DOHH2 (cell line): ENCODE results near the gene SNCB.

Experiments
- H3F3A ChIP-seq: fragments of 200-600 bp; sonication (generic), shearing (Covaris generic); 2 replicates; pipeline ENCODE4 v1.6.0; 2016; ENCODE audit warnings: antibody characterized with exemption, mild to moderate bottlenecking; ENCODE audit not compliant: control insufficient read depth, insufficient read depth
- H3K27ac ChIP-seq: fragments of 200-600 bp; sonication (generic); 2 replicates; pipeline ENCODE4 v1.5.1; 2014; ENCODE audit warnings: low read depth, mild to moderate bottlenecking, low read length, moderate library complexity
- H3K27me3 ChIP-seq: fragments of 200-600 bp; sonication (generic); 2 replicates; pipeline ENCODE4 v1.6.1; 2014; ENCODE audit warnings: mild to moderate bottlenecking, low read length, mixed read lengths; ENCODE audit not compliant: control insufficient read depth
- H3K36me3 ChIP-seq: fragments of 200-600 bp; sonication (generic); 2 replicates; pipeline ENCODE4 v1.6.1; 2014; ENCODE audit warnings: mild to moderate bottlenecking, low read length, moderate library complexity, mixed read lengths; ENCODE audit not compliant: control insufficient read depth
- H3K4me1 ChIP-seq: fragments of 200-600 bp; sonication (generic); 2 replicates; pipeline ENCODE4 v1.6.1; 2014; ENCODE audit warnings: mild to moderate bottlenecking, low read length, mixed read lengths; ENCODE audit not compliant: control insufficient read depth
- H3K4me2 ChIP-seq: fragments of 200-600 bp; sonication (generic); 2 replicates; pipeline ENCODE4 v1.6.0; 2014; ENCODE audit warnings: mild to moderate bottlenecking, low read length, moderate library complexity
- H3K4me3 ChIP-seq: fragments of 200-600 bp; sonication (generic); 2 replicates; pipeline ENCODE4 v1.5.1; 2014; ENCODE audit warnings: mild to moderate bottlenecking, low read length, mixed read lengths
- H3K79me2 ChIP-seq: fragments of 200-600 bp; sonication (generic); 2 replicates; pipeline ENCODE4 v1.6.1; 2014; ENCODE audit warnings: mild to moderate bottlenecking, low read length, mixed read lengths; ENCODE audit not compliant: control insufficient read depth
- H3K9me2 ChIP-seq: fragments of 200-600 bp; sonication (generic); replicated peaks from 2 replicates; pipeline ENCODE4 v1.6.1; 2014; ENCODE audit warnings: mild to moderate bottlenecking, low read length, mixed read lengths; ENCODE audit not compliant: control insufficient read depth
- H3K9me3 ChIP-seq: fragments of 200-600 bp; sonication (generic); 2 replicates; pipeline ENCODE4 v1.6.1; 2014; ENCODE audit warnings: antibody characterized with exemption, low read length, mixed read lengths; ENCODE audit not compliant: control insufficient read depth, insufficient read depth
- H4K20me1 ChIP-seq: fragments of 200-600 bp; sonication (generic); 2 replicates; pipeline ENCODE4 v1.6.0; 2014; ENCODE audit warnings: low read depth, mild to moderate bottlenecking, antibody characterized with exemption, low read length, moderate library complexity; ENCODE audit not compliant: control insufficient read depth, insufficient read depth
- EZH2phosphoT487 ChIP-seq: fragments of 200-600 bp; sonication (generic); IDR thresholded peaks from 2 replicates; pipeline ENCODE4 v1.6.1; 2017; ENCODE audit warnings: borderline replicate concordance, mild to moderate bottlenecking, antibody characterized with exemption, low read length, moderate library complexity, mixed read lengths
- TF ChIP-seq, protein P1 (sequence below): fragments of 200-600 bp; sonication (generic); IDR thresholded peaks from one replicate; pipeline ENCODE4 v1.5.1; 2014; ENCODE audit warnings: antibody characterized with exemption, mild to moderate bottlenecking, low read depth, low read length; ENCODE audit not compliant: poor library complexity, severe bottlenecking

Gene SNCB

DNA sequence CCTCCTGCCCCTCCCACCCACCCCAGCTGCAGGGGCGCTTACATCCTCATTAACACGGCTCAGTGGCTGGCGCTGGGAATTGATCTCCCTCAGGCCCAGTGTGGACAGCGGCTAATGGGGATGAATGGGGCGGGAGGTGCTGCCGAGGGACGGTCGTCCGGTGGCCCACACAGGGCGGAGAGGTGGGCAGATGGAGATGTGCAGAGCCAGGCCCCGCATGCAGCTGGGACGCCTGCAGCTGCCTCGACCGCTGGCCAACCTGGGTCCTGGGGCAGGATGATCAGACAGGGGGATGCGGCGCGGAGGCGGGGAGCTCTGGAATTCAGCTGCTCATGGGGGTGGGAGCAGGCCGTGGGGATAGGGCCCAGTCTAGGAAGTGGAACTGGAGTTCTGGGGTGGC is 34.6 kb upstream of the SNCB start:
- no peak overlapping the region for H3K4me3 ChIP-seq
- no peak overlapping the region for H3K4me2 ChIP-seq
- no peak overlapping the region for H3K27ac ChIP-seq
- no peaks in the 10 kb centered on the region for H3K36me3 ChIP-seq
- no peaks in the 10 kb centered on the region for H3F3A ChIP-seq
- no peaks in the 10 kb centered on the region for H3K9me2 ChIP-seq
- H4K20me1 ChIP-seq = no peaks in the 10 kb centered on the region
- no peaks in the 10 kb centered on the region for H3K79me2 ChIP-seq
- H3K9me3 ChIP-seq = no peaks in the 10 kb centered on the region
- H3K27me3 ChIP-seq = peaks cover 13% of the 10 kb centered on the region
- TF ChIP-seq, protein P1, sequence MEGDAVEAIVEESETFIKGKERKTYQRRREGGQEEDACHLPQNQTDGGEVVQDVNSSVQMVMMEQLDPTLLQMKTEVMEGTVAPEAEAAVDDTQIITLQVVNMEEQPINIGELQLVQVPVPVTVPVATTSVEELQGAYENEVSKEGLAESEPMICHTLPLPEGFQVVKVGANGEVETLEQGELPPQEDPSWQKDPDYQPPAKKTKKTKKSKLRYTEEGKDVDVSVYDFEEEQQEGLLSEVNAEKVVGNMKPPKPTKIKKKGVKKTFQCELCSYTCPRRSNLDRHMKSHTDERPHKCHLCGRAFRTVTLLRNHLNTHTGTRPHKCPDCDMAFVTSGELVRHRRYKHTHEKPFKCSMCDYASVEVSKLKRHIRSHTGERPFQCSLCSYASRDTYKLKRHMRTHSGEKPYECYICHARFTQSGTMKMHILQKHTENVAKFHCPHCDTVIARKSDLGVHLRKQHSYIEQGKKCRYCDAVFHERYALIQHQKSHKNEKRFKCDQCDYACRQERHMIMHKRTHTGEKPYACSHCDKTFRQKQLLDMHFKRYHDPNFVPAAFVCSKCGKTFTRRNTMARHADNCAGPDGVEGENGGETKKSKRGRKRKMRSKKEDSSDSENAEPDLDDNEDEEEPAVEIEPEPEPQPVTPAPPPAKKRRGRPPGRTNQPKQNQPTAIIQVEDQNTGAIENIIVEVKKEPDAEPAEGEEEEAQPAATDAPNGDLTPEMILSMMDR = no peak
- no peak for TF ChIP-seq EZH2phosphoT487
- no peaks in the 10 kb centered on the region for H3K4me1 ChIP-seq

DNA sequence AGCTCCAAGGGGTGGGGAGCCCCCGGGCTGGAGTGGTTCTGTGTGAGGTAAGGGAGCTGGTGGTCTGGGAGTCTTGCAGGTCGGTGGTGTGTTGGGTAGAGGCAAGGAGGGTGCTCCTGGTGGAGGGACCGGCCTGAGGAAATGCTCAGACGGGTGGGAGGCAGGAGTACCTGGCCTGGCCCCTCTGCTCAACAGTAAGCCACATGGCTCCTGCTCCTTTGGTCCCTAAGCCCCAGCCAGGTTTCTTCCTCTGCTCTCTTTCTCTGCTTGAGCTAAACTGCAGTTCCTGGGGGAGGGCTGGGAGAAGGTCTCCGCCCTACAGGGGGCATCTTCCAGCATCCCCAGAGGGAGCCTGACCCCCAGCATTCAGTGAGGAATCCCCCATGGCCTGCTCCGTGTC is 34.1 kb upstream of the SNCB start:
- Histone ChIP-seq H3K9me2 (no peaks in the 10 kb centered on the region), H3K4me1 (no peaks in the 10 kb centered on the region), H3K27me3 (peaks cover 12% of the 10 kb centered on the region), H3K27ac (no peak overlapping the region), H3F3A (no peaks in the 10 kb centered on the region), H3K4me3 (no peak overlapping the region), H3K9me3 (no peaks in the 10 kb centered on the region), H3K36me3 (no peaks in the 10 kb centered on the region), H3K4me2 (no peak overlapping the region), H3K79me2 (no peaks in the 10 kb centered on the region), H4K20me1 (no peaks in the 10 kb centered on the region)
- TF ChIP-seq, protein P1 = no peak
- no peak for TF ChIP-seq EZH2phosphoT487

DNA sequence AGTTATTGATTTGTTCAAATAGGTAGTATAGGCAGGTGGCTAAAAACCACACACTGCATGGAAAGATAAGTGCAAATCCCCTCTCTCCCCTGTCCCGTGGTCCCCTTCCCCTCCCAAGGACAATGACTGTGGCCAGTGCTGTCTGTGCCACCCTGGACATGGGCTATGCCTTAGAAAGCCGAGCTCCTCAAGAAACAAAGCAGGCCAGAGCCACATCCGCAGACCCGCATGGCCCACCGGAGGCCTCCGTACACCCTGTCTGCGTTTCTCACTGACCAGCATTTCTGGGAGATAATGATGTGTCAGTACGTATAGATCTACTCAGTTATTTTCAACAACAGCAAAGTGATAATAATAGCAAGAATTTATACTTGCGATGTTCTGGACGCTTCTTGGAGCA is 33.2 kb upstream of the SNCB start:
- no peak overlapping the region for H3K27ac ChIP-seq
- no peaks in the 10 kb centered on the region for H4K20me1 ChIP-seq
- TF ChIP-seq, protein P1 = no peak
- no peak for TF ChIP-seq EZH2phosphoT487
- H3K9me3 ChIP-seq = no peaks in the 10 kb centered on the region
- H3K4me1 ChIP-seq = no peaks in the 10 kb centered on the region
- H3K9me2 ChIP-seq = no peaks in the 10 kb centered on the region
- H3K27me3 ChIP-seq = peaks cover 3% of the 10 kb centered on the region; the same call in 1 of the 2 replicates
- no peaks in the 10 kb centered on the region for H3K36me3 ChIP-seq
- no peak overlapping the region for H3K4me2 ChIP-seq
- H3F3A ChIP-seq = no peaks in the 10 kb centered on the region
- no peaks in the 10 kb centered on the region for H3K79me2 ChIP-seq
- H3K4me3 ChIP-seq = no peak overlapping the region
